Stimulated activated CD4-positive, alpha-beta T cell treated with anti-CD3 and anti-CD28 coated beads, TNF-alpha, amount 100 ng/mL, for 48 hours (primary cell): ENCODE results near the gene VWA5B1.

ENCODE experiments used
- DNase-seq, 3 donors: peaks; one replicate each; pipeline ENCODE4 v3.0.0-alpha.2; 2020; ENCODE audit warnings: low read depth in 3 of 3

The VWA5B1 gene

GRCh38 chr1:20348326-20348915, 57.7 kb downstream of the VWA5B1 start:
- no peak for DNase-seq

DNA sequence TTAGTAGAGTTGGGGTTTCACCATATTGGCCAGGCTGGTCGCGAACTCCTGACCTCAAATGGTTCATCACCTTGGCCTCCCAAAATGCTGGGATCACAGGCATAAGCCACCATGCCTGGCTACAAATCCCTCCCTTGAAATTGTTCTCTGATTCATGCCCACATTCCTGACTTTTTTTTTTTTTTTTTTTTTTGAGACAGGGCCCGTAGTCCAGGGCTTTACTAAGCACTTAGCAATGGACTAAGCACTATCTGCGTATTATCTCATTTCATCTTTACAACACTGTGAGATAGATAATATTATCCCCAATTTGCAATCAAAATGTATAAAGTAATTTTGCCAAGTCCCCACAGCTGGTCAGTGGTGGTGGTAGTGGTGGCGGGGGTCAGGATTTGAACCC, 58.9 kb downstream of the VWA5B1 start:
- DNase-seq: no peak

DNA sequence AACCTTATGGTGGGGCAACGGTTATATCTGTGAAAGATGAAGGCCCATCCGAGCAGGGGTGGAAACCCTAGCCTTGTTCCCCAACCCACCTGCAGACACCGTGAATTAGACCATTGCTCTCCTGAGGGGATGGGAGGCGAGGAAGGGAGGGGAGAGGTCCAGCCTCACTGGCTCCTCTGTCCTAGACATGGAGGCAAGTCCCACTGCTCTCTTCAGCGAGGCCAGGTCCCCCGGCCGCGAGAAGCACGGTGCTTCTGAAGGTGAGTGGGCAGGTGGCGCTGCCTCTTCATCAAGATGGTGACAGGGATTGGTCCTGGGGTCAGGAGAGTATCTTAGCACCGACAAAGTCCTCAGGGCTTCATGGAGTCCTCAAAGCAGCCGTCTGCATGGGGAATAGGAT, 59.3 kb downstream of the VWA5B1 start:
- no peak for DNase-seq

GRCh38 chr1:20350421-20350820, 59.7 kb downstream of the VWA5B1 start:
- no peak for DNase-seq

GRCh38 chr1:20351911-20352701, 61.4 kb downstream of the VWA5B1 start:
- no peak for DNase-seq

- DNase-seq: no peak
Measured at GRCh38 chr1:20353836-20354235, 63.2 kb downstream of the VWA5B1 start.

DNA sequence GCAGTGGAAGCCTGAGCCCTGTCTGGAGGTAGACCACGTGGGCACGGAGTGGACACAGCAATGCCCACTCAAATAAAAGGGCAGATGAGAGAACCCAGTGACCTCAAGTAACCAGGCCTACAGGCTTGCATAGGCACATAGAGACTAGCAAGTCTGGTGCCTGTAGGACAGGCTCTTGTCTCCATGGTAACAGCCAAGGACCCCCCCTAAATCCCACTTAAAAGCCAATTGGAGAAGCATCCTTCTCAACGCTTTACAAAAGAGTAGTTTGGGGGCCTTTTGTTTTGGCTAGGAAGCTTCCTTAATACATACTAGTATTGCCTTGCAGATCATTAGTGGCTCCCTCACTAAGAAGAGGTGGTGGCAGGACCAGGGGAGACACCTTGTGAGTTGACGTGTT, 63.9 kb downstream of the VWA5B1 start:
- no peak for DNase-seq

DNA sequence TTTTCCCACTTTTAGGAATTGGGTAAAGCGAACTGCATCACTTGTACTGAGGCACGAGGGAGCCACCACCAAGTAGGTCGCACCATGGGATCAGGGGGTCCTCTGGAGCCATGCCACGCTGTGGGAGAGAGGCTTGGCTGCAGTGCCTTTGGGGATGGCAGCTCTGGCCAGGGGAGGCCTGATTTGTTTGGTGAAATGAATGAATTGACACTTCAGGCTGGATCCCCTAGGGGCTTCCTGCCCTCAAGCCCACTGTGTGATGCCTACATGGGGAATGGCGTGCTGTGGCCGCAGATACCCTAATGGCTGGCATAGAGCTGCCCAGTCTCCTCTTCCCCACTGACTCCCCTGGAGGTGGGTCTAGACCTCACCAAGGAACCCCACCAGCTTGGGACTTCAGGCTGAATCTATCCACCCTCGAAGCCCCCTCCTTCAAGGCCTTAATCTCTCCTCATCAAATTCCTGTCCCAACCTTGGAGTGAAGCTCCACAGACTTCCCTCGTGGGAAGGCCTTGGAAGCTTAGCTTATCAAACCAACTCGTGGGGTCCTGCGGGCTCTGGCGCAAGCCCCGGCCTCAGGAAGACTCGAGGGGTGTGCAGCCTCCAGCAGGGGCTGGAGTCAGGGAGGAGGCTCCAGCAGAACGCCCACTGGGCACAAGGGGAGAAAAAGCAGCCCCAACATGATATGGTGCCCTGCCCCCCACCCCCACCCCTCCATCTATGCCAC, 64.6 kb downstream of the VWA5B1 start:
- no peak for DNase-seq

DNA sequence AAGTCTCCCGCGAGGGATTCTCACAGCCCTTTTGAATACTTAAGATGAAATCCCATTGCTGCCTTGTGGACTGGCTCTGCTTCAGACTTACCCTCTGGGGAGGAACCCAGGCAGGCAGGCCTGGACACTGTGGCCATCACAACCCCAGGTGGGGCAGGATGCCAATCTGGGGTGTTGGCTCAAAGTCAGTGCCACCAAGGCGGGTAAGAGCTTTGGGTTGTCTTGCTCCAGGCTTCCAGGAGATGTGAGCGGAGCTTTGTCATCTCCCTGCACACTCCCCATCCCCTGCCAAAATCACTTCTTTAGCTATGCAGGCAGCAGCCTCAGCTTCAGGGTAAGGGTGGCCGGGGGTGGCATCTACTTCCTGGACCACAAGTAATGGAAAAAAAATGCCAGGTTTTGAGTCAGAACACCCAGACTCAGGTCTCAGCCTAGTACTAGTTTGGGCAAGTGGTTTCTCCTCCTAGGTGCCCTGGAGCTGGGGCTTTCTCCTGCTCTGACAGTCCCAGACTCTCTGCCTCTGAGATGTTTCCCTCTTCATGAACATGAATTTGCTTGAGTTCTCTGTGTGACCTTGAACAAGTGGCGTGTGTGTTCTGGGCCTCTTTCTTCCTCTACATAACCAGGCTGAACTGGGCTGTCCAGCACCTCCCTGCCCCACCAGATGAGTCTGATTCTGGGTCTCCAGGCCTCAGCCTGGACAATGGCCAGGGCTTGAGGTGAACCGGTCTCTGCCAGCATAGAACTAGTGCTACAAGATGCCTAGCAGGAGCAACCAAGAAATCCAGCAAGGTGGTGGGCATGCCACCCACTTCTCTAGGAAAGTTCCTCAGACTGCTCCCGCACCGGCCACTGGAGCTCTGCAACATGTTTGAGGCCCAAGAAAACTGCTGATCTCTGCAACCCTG, 65.4 kb downstream of the VWA5B1 start:
- no peak for DNase-seq

DNA sequence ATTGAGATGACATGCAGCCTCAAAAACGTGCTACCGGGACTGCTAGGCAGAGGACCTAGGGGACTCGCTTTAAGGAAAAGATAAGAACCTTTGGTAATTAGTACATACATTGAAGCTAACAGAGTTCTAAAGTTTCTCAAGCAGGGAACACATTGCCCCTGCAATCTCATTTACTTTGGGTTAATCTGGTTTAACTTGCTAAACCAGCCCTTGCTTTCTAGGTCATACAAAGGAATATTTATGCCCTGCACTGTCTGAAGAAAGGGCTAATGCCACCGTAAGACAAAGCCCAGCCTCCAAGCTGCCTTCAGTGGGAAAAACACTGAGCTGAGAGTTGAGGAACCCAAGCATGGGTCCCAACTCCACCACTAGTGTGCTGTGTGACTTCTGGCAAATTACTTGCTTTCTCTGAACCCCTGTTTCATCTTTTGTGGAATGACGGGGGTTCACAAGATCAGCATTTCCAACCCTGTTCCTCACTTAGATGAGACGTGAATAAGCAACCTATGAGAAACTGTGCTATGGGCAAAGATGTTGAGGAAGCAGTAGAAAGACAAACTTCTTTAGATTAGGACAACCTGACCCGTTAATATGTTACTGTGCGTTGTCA, 66.3 kb downstream of the VWA5B1 start:
- DNase-seq: no peak

- DNase-seq: no peak
Measured at GRCh38 chr1:20357796-20358195, 67.1 kb downstream of the VWA5B1 start.

DNA sequence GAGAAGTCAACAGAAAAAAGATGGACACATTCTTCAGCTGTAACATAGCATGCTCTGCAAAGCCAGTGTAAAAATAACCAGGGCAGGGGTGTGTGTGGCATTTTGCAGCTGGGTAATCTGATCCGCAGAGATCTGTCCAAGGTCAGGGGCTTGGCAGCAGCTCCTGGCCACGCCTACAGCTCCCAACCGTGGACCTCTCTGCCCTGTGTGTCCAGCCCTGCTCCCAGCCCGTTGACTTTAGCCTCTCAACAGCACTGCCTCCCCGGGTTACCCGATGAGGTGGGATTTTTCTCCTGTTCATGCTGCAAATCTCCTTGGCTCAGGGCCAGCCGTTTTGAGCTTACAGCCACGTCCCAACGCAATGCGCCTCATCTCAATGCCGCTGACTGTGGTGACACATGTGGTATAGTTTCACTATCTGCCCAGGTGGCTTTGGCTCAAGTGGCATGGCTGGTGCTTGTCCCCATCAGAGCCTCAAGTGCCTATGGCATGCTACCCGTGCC, 68.1 kb downstream of the VWA5B1 start:
- DNase-seq: no peak

DNA sequence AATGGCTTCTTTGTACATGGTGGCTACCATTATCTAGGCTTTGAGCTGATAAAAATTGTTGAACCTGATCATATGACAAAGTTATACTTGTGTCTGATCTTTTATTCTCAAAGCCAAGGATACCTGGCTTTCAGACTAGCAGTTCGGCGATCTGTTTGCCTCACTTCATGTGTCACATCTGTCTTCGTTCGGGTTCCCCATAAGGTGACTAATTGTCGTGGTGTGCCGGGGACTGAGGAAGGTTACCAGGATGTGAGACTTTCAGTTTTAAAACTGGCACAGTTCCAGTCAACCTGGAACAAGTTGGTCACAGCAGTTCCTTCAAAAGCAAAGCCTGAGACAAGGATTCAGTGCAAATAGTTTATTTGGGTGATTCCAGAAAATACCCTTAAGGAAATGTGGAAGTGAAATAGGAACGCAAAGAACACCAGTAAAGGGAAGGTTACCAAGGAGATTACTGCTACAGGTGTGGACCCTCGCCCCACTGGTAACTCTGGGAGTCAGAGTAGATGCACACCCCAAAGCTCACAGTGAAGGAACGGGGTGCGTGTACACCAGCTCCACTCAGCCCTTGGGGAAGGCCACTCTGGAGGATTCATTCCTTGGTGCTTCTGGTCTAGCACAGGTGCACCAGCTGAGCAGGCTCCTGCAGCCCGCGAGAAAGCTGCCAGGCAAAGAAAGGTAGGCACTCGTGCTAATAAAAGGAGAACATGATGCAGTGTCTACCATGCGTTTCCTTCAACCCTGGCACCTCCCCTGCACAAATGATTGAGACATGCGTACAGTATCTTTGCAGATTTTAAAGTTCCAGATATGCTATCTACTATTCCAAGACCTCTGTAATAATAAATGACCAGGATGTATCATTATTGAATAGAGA, 69.0 kb downstream of the VWA5B1 start:
- peak; percentile 52 to 72 (median 67) for DNase-seq

DNA sequence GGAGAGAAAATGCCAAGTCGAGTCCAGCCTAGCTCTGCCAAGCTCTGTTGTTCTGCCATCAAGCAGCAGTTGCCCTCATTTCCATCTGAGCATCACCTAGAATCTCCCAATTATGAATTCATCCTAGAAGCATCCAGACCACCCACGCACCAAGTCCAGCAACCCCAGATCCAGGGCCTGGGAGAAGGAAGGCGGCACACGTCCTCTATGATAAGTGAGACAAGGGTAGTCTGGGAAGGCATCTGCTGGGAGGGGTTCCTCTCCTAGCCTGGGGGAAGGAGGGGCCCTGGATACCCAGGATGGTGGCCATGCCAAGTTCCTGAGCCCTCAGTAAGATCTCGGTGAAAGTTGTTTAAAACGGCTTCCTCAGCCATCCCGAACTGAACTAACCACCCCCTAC, 70.7 kb downstream of the VWA5B1 start:
- no peak for DNase-seq

DNA sequence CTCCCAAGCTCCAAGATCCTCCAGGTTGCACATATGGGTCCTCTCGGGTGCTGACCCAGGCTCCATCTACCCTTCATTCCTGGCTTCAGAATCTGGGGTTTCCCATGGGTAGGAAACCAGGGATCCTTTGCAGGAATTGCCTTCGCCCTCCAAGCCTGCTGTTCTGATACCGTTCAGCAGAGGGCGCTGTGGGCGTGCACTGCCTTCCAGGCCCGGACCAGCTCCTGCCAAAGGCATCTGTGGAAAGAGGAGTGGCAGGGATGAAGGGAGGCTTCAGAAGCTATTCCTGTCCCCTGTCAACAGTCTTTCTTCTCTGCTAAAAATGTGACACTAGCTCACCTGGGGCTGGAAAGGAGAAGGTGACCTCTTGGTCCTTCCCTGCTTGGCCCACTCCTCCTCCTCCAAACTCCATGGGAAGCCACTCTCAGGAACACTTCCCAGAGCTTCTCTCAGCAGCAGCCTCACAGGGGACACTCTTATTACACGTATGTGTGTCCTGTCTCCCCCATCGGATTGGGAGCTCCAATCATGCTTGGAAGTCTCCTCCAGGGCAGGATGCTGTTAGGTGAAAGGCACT, 71.2 kb downstream of the VWA5B1 start:
- no peak for DNase-seq

GRCh38 chr1:20362856-20363255, 72.2 kb downstream of the VWA5B1 start:
- DNase-seq: no peak

GRCh38 chr1:20365421-20366055, 74.9 kb downstream of the VWA5B1 start:
- no peak for DNase-seq

- no peak for DNase-seq
Measured at GRCh38 chr1:20366056-20366462, 75.4 kb downstream of the VWA5B1 start.

GRCh38 chr1:20366463-20367115, 75.9 kb downstream of the VWA5B1 start:
- DNase-seq: no peak
